Activated T-cell treated with anti-CD3 and anti-CD28 coated beads for 4 hours (primary cell): Measurements from ENCODE around the gene CTNNBL1.

Experiments
- DNase-seq: peaks from one replicate; pipeline ENCODE4 v3.0.0-alpha.2; 2020

Gene CTNNBL1

GRCh38 chr20:37777988-37778659 is 84.3 kb downstream of the CTNNBL1 start:
- no peak for DNase-seq

- DNase-seq, result no peak
Observed at GRCh38 chr20:37781626-37782025, 87.8 kb downstream of the CTNNBL1 start.

DNA sequence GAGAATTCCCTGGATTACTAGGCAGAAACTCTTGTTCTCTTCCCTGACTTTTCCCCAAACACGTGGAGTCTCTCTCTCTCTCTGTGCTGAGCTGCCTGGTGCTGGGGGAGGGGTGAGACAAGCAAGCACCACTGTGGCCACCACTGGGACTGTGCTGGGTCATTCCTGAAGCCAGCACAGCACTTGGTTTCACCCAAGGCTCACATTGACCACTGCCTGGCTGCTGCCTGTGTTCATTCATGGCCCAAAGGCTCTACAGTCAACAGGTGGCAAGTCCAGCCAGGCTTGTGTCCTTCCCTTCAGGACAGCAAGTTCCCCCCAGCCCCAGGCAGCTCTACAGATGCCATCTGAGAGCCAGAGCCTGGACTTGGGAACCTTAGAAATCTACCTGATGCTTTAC is 92.2 kb downstream of the CTNNBL1 start:
- DNase-seq, result no peak

GRCh38 chr20:37789408-37789807 is 95.6 kb downstream of the CTNNBL1 start:
- DNase-seq, result no peak

DNA sequence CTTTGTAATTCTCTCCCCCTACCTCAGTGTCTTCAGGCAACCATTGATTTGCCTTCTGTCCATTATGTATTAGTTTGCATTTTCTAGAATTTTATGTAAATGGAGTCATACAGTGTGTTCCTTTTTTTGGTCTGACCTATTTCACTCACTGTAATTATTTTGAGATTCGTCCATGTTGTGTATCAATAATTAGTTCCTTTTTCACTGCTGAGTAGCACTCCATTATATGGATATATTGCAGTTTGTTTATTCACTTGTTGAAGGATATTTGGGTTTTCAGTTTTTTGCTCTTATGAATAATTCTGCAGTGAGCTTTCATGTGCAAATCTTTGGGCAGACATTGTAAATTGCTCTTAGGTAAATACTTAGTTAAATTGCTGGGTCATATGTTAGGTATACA is 97.1 kb downstream of the CTNNBL1 start:
- DNase-seq, result no peak

- no peak for DNase-seq
Observed at GRCh38 chr20:37796121-37796520, 102.3 kb downstream of the CTNNBL1 start.

DNA sequence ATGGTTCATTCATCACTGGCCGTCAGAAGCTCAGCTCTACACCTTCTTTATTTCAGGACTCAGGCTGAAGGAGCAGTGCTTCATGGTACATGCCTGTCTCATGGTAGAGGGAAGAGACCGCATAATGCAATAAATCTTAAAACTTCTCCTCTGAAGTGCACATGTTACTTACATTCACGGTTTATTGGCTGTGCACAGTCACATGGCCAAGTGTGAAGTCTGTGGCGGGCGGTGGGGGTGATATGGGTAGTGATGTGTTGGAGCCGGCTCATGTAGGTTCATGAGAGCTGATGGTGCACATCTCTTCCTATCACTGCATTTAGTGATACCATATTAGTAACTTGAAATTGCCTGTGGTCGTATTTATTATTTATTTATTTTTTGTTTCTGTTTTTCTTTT is 102.9 kb downstream of the CTNNBL1 start:
- DNase-seq, result no peak

GRCh38 chr20:37797669-37798175 is 103.9 kb downstream of the CTNNBL1 start:
- no peak for DNase-seq

DNA sequence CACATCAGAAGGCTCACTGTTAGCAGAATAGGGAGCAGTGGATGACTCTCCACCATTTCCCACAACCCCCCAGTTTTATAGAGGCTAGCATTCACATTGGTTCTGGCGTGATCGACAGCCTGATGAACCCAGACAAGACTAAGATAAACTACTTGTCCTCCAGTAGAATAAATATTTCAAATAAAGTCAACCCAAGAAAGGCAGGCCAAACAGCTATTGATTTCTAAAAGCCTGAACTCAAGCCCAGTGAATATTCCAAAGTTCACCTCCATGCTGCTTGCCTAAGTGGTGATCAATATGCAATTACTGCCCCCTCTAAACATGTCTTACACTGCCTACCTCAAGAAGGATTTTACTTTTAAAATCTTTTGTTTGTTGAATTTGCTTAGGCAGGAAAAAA is 104.5 kb downstream of the CTNNBL1 start:
- no peak for DNase-seq

DNA sequence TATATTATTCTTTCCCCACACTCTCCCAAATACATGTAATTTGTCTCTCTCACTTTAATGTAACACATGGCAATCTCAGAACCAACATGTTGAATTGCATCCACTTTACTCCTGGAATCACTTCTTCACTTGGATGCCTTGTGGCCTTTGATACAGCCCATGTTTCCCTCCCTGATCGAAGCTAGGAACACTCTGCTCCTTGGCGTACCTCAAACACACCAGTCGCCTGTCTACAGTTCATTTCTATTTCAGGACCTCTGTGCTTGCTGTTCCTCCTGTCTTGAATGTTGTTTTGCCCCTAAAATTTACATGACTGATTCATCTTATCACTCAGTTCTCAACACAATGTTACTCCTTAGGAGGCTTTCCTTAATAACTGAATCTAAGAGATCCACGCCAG is 106.8 kb downstream of the CTNNBL1 start:
- no peak for DNase-seq

- no peak for DNase-seq
Observed at GRCh38 chr20:37801921-37802320, 108.1 kb downstream of the CTNNBL1 start.

DNA sequence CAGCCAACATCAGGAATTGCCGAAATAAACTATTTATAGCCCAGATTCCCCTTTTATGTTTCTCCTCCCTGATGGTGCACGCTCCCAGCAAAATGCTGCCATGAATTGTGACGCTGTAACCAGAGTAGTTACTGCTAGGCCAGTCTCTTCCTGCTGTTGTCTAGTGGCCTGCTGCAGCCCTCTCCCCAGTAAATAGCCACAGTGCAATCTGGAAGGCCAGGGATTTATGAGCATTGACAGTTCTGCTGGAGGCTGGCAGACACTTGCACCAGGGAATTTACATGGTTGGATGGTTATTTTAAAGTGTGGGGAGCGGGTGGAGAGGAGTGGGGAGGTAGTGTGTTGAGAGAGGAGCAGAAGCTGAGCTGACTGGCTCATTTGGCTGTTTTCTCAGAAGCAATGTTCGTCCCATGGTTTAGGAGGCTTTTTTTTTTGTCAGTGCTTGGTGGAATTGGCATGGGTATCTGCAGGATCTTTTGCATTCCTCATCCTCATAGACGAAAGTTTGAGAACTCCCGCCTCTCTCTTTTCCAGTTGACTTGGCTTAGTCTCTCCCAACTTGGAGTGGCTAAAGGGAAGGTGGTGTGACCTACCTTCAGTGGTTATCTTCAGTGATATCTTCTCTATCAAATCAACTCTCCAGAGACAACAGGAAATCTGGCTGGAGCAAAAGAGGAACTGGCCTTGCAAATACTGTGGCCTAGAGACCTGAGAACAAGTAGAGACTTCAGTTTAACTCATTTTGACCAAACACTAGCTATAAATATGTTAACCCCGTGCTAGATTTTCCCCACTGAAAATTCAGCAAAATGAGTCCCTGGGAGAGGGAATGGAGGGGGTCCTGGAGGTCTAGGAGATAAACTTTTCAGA is 109.8 kb downstream of the CTNNBL1 start:
- no peak for DNase-seq

- no peak for DNase-seq
Observed at GRCh38 chr20:37804584-37805566, 111.0 kb downstream of the CTNNBL1 start.

DNA sequence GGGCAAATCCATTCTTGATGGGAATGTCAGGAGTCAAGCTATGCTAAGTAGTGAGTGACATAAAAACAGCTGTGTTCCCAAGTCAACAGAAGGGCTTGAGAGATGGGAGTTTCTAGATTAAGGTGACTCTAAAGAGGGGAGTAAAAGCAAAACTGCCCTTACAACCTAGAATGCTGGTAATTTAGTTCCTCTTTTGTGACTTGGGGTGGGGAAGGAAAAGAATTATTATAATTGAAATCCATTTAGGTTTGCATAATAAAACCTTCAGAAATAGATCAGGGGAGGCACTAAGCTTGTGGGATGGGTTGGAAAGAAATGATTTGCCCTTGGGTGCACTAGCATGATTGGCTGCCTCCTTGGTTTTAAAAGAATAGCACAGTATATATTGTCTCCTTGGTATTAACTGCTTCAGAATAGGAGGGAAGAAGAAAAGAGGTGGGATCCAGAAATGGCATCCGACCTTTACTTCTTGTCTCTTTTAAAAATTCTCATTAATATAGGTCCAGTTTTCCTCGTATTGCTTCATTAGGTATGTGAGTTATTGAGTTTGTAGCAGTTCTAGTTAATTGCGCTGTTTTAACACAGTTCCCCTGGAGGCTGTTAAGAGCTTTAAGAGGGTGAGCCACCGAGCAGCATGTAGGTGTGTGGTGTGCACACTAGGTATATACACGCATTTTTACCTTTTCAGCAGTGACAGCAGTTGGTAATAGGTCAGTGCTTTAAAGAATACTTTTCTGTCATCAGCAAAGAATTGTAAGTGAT is 113.8 kb downstream of the CTNNBL1 start:
- no peak for DNase-seq

- no peak for DNase-seq
Observed at GRCh38 chr20:37808233-37809070, 114.6 kb downstream of the CTNNBL1 start.

- DNase-seq, result no peak
Observed at GRCh38 chr20:37810027-37810426, 116.2 kb downstream of the CTNNBL1 start.

DNA sequence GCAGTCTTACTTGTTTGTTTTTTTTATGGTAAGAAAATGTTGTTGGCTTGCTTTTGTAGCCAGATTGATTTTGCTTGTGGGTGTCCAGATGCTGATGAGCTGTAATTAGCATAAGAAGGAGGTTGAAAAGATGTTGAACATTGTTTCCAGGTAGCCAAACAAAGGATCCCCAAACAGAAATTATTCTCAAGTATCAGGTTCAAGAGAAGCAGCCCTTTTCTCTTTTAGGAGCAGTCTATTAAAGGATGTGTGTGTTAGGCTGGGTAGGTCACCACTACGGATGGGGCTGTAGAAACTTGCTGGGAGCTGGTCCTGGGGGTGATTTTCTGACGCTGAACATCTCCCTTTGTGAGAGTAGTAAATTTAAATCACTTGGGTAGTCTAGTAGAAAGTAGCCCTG is 122.2 kb downstream of the CTNNBL1 start:
- no peak for DNase-seq

DNA sequence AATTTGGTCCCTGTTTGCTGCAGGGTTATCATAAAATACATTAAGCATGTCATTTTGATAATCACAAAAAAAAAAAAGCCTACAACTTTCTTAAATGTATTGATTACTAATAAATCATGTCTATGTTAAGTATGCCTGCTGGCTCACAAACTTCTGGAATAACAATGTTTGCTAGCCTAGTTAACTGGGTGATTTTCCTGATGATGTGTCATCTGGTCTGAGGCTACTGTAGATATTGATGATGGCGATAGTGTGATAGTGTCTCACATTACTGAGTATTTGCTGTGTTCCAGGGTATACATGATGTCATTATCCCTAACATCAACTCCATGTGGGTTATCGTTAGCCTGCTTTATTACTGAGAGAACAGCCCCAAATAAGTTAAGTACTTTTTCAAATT is 122.9 kb downstream of the CTNNBL1 start:
- no peak for DNase-seq

DNA sequence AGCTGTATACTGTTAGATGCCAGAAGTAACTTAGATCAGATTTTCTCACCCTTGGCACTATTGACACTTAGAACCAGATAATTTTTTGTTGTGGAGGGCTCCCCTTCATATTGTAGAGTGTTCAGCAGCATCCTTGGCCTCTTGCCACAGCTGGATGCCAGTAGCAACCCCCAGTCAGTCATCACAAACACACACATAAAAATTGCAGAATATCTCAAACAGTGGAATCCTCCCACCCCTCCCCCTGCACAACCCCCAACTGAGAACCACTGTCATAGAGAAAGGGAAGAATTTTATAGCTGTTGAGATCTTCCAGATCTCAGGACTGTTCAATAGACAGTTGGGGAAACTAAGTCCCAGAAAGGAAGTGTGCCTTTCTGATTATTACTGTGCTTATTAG is 127.9 kb downstream of the CTNNBL1 start:
- no peak for DNase-seq

DNA sequence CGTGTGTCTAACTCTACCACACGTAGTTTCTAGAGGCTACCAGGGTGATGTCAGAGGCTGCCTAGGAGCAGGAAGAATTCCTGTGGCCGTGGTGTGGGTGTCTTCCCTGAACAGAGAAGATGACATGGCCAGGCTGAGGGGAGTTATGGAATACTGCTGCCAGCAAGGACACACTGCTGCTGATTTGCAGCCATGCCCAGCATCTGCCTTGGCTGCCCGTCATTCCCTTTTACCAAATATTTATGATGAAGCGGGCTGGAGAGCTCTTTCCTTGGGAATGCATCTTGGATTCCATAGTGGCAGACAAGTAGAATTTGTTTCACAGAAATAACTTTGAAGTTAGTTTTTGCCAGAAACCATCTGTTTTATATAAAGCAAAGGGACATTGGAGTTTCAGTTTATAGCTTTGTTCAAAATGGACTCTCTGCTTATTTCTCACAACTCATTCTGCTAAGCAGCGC is 128.3 kb downstream of the CTNNBL1 start:
- no peak for DNase-seq
